PFSK-1 (cell line): Measurements from ENCODE around the gene IRAK4.

Experiments
- FOXP2 ChIP-seq: optimal IDR thresholded peaks from 2 replicates; pipeline ENCODE3; 2011; ENCODE audit warnings: borderline replicate concordance, control low read depth, inconsistent platforms; ENCODE audit not compliant: insufficient read depth; ENCODE audit errors: extremely low read length, extremely low read depth
- POLR2AphosphoS5 ChIP-seq: IDR thresholded peaks from 2 replicates; pipeline ENCODE4 v1.6.1; 2012; ENCODE audit warnings: low read depth, mild to moderate bottlenecking, control low read depth, low read length, moderate library complexity
- REST ChIP-seq, 2 experiments: IDR thresholded peaks; 2 replicates each; pipeline versions ENCODE4 v1.6.1 to v1.8.0; 2011 to 2012; ENCODE audit warnings: low read depth in 2 of 2, low read length in 2 of 2, control low read depth in 1 of 2, inconsistent platforms in 1 of 2, mild to moderate bottlenecking in 1 of 2, moderate library complexity in 1 of 2; ENCODE audit not compliant: insufficient read depth in 1 of 2
- SIN3A ChIP-seq: IDR thresholded peaks from 2 replicates; pipeline ENCODE4 v1.6.1; 2012; ENCODE audit warnings: mild to moderate bottlenecking, low read length, moderate library complexity, borderline replicate concordance; ENCODE audit not compliant: insufficient read depth
- TAF1 ChIP-seq: IDR thresholded peaks from 2 replicates; pipeline ENCODE4 v1.6.1; 2012; ENCODE audit warnings: low read length, control low read depth, borderline replicate concordance; ENCODE audit not compliant: insufficient read depth

The IRAK4 gene

GRCh38 chr12:43807386-43807785 lies 48.6 kb downstream of the IRAK4 start:
- TF ChIP-seq TAF1 (no peak), FOXP2 (no peak), REST (IDR thresholded peaks at IDR 0.05; ENCODE audit: insufficient read depth in 1 of 2, low read depth in 2 of 2, low read length in 2 of 2) (no peak), SIN3A (no peak), POLR2AphosphoS5 (no peak)

GRCh38 chr12:43812057-43812456 lies 53.3 kb downstream of the IRAK4 start:
- TF ChIP-seq TAF1 (no peak), POLR2AphosphoS5 (no peak), FOXP2 (no peak), SIN3A (no peak), REST (IDR thresholded peaks at IDR 0.05; ENCODE audit: insufficient read depth in 1 of 2, low read depth in 2 of 2, low read length in 2 of 2) (no peak)

GRCh38 chr12:43812926-43813325 lies 54.2 kb downstream of the IRAK4 start:
- TF ChIP-seq POLR2AphosphoS5, result no peak
- TF ChIP-seq SIN3A, result no peak
- no peak for TF ChIP-seq REST (IDR thresholded peaks at IDR 0.05; ENCODE audit: insufficient read depth in 1 of 2, low read depth in 2 of 2, low read length in 2 of 2)
- TF ChIP-seq FOXP2, result no peak
- TF ChIP-seq TAF1, result no peak

- TF ChIP-seq REST (IDR thresholded peaks at IDR 0.05; ENCODE audit: insufficient read depth in 1 of 2, low read depth in 2 of 2, low read length in 2 of 2) (no peak), SIN3A (no peak), TAF1 (no peak), FOXP2 (no peak), POLR2AphosphoS5 (no peak)
Observed at GRCh38 chr12:43815416-43815815, 56.7 kb downstream of the IRAK4 start.

- TF ChIP-seq FOXP2 (no peak), TAF1 (no peak), SIN3A (no peak), POLR2AphosphoS5 (no peak), REST (IDR thresholded peaks at IDR 0.05; ENCODE audit: insufficient read depth in 1 of 2, low read depth in 2 of 2, low read length in 2 of 2) (no peak)
Observed at GRCh38 chr12:43816168-43816567, 57.4 kb downstream of the IRAK4 start.
